Endothelial cell (in vitro differentiated cells): Measurements from ENCODE around the gene METTL16. TPM values are rescaled to one million over a fixed set of nuclear protein-coding genes. Genes with fewer than 3 reads are reported as not detected.
"Not testable (repeated sequence)": the region's sequence is repeated elsewhere in the genome, so short reads cannot be mapped to it uniquely, and the experiment has no call there.

ENCODE experiments used
- DNase-seq: peaks from one replicate; pipeline ENCODE4 v3.0.0; 2021; ENCODE audit warnings: low spot score
- H3K27ac Mint-ChIP-seq: one replicate; pipeline ENCODE4 v1.8.0; 2021; ENCODE audit warnings: mixed read lengths, inconsistent platforms; ENCODE audit not compliant: unreplicated experiment
- H3K27me3 Mint-ChIP-seq: one replicate; pipeline ENCODE4 v1.8.0; 2021; ENCODE audit warnings: mild to moderate bottlenecking, moderate library complexity, mixed read lengths, inconsistent platforms; ENCODE audit not compliant: unreplicated experiment
- H3K36me3 Mint-ChIP-seq: one replicate; pipeline ENCODE4 v1.8.0; 2021; ENCODE audit warnings: mild to moderate bottlenecking, low read depth, mixed read lengths, inconsistent platforms; ENCODE audit not compliant: unreplicated experiment
- H3K4me1 Mint-ChIP-seq: one replicate; pipeline ENCODE4 v1.8.0; 2021; ENCODE audit warnings: mild to moderate bottlenecking, mixed read lengths, inconsistent platforms; ENCODE audit not compliant: unreplicated experiment
- H3K4me3 Mint-ChIP-seq: one replicate; pipeline ENCODE4 v1.8.0; 2021; ENCODE audit warnings: mild to moderate bottlenecking, mixed read lengths, inconsistent platforms; ENCODE audit not compliant: unreplicated experiment
- H3K9me3 Mint-ChIP-seq: one replicate; pipeline ENCODE4 v1.8.0; 2021; ENCODE audit warnings: mixed read lengths, inconsistent platforms; ENCODE audit not compliant: unreplicated experiment
- CTCF ChIP-seq: fragments of 200-600 bp; sonication (generic); IDR thresholded peaks from one replicate; pipeline ENCODE4 v1.5.0; 2021; ENCODE audit warnings: antibody characterized with exemption; ENCODE audit not compliant: unreplicated experiment
- total RNA-seq: library from RNA; stranded (reverse); fragmentation: NEBNext Ultra II Directional; extraction: Animal tissue kit (Norgen Biotek cat#: 25700); gene quantifications from one replicate; pipeline ENCODE4 v1.2.1, GENCODE V29; 2021; ENCODE audit not compliant: unreplicated experiment

Gene METTL16
- total RNA-seq, 1 donor from 2014 or later = 24.9 TPM

GRCh38 chr17:2445638-2446037 is 66.0 kb downstream of the METTL16 start:
- H3K36me3 Mint-ChIP-seq = peaks cover 11% of the 10 kb centered on the region
- H3K27me3 Mint-ChIP-seq = peaks cover 2% of the 10 kb centered on the region
- H3K4me3 Mint-ChIP-seq = peak overlapping the region; percentile 59
- peaks cover 6% of the 10 kb centered on the region for H3K4me1 Mint-ChIP-seq
- no peak for TF ChIP-seq CTCF
- peaks cover 5% of the 10 kb centered on the region for H3K9me3 Mint-ChIP-seq
- DNase-seq = no peak
- H3K27ac Mint-ChIP-seq = no peak overlapping the region

DNA sequence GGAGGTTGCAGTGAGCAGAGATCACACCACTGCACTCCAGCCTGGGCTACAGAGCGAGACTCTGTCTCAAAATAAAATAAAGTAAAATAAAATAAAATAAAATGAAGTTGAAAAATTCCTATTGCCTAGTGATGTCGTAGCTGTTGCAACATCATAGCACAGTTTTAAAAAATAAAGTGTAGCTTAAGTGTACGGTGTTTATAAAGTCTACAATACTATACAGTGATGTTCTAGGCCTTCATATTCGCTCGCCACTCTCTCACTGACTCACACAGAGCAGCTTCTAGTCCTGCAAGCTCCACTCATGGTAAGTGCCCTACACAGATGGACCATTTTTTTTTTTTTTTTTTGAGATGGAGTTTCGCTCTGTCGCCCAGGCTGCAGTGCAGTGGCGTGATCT is 67.3 kb downstream of the METTL16 start:
- TF ChIP-seq CTCF = no peak
- Mint-ChIP-seq H3K9me3 (peaks cover 5% of the 10 kb centered on the region), H3K4me1 (no peaks in the 10 kb centered on the region), H3K27ac (no peak overlapping the region), H3K27me3 (peaks cover 3% of the 10 kb centered on the region), H3K4me3 (no peak overlapping the region), H3K36me3 (peaks cover 11% of the 10 kb centered on the region)
- no peak for DNase-seq

DNA sequence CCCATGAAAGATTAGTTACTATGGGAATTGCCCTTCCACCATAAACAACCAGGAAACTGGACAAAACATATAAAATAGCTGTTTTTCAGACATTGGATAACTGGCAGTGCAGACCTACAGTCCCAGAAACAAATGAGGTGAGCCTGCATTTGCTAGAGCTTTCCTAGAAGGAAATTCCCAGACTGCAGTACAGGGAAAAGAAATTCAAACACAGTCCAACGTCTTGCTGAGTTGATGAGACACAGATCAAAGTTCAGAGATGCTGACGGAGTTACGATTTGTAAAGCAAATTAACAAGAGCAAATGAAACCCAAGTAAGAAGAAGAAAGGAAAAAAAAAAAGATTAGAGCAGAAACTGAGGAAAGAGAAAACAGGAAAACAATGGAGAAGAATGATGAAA is 69.5 kb downstream of the METTL16 start:
- no peak for DNase-seq
- no peaks in the 10 kb centered on the region for H3K4me1 Mint-ChIP-seq
- H3K27ac Mint-ChIP-seq = no peak overlapping the region
- peaks cover 3% of the 10 kb centered on the region for H3K27me3 Mint-ChIP-seq
- H3K36me3 Mint-ChIP-seq = peaks cover 16% of the 10 kb centered on the region
- TF ChIP-seq CTCF = no peak
- peaks cover 5% of the 10 kb centered on the region for H3K9me3 Mint-ChIP-seq
- no peak overlapping the region for H3K4me3 Mint-ChIP-seq

DNA sequence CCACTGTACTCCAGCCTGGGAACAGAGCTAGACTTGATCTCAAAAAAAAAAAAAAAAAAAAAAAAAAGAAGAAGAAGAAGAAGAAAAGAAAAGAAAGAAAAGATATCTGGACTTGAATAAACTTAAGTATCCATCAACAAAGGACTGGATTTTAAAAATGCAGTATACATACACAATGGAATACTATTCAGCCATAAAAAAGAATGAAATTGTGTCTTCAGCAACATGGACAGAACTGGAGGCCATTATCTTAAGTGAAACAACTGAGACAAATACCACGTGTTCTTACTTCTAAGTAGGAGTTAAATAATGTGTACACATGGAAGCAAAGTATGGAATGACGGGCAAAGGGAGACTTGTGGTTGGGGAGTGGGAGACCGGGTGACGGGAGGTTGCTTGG is 70.8 kb downstream of the METTL16 start:
- no peak overlapping the region for H3K27ac Mint-ChIP-seq
- no peak overlapping the region for H3K4me3 Mint-ChIP-seq
- peaks cover 3% of the 10 kb centered on the region for H3K4me1 Mint-ChIP-seq
- peaks cover 2% of the 10 kb centered on the region for H3K27me3 Mint-ChIP-seq
- peaks cover 18% of the 10 kb centered on the region for H3K36me3 Mint-ChIP-seq
- no peak for TF ChIP-seq CTCF
- DNase-seq = no peak
- H3K9me3 Mint-ChIP-seq = peaks cover 1% of the 10 kb centered on the region

DNA sequence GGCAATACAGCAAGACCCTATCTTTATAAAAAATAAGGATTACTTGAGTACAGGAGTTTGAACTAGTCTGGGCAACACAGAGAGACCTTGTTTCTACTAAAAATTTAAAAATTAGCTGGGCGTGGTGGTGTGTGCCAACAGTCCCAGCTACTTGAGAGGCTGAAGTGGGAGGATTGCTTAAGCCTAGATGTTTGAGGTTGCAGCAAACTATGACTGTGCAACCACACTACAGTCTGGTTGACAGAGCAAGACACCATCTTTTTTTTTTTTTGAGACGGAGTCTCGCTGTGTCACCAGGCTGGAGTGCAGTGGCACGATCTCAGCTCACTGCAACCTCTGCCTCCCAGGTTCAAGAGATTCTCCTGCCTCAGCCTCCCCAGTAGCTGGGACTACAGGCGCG is 71.7 kb downstream of the METTL16 start:
- H3K4me1 Mint-ChIP-seq = peaks cover 12% of the 10 kb centered on the region
- H3K9me3 Mint-ChIP-seq, H3K4me3 Mint-ChIP-seq, H3K27ac Mint-ChIP-seq, H3K27me3 Mint-ChIP-seq, DNase-seq: not testable (repeated sequence)
- H3K36me3 Mint-ChIP-seq = peaks cover 18% of the 10 kb centered on the region

GRCh38 chr17:2438823-2439222 is 72.9 kb downstream of the METTL16 start:
- no peaks in the 10 kb centered on the region for H3K9me3 Mint-ChIP-seq
- TF ChIP-seq CTCF = no peak
- no peak overlapping the region for H3K4me3 Mint-ChIP-seq
- peaks cover 2% of the 10 kb centered on the region for H3K27me3 Mint-ChIP-seq
- H3K27ac Mint-ChIP-seq = no peak overlapping the region
- DNase-seq = no peak
- H3K4me1 Mint-ChIP-seq = peaks cover 17% of the 10 kb centered on the region
- peaks cover 18% of the 10 kb centered on the region for H3K36me3 Mint-ChIP-seq
